HEK293 (cell line): ENCODE results near the gene CASS4.

Source experiments
- GLIS1 ChIP-seq: fragments of 450-650 bp; formaldehyde crosslinking; IDR thresholded peaks from 2 replicates; pipeline ENCODE4 v1.5.1; 2016; ENCODE audit warnings: missing biosample characterization, missing genetic modification characterization
- YY1 ChIP-seq: fragments of 450-650 bp; formaldehyde crosslinking; IDR thresholded peaks from 2 replicates; pipeline ENCODE4 v1.5.1; 2018; ENCODE audit warnings: missing biosample characterization, missing genetic modification characterization
- ZBTB48 ChIP-seq: fragments of 450-650 bp; formaldehyde crosslinking; IDR thresholded peaks from 2 replicates; pipeline ENCODE4 v1.5.1; 2016; ENCODE audit warnings: missing biosample characterization, missing genetic modification characterization
- ZFP3 ChIP-seq: fragments of 450-650 bp; formaldehyde crosslinking; IDR thresholded peaks from 2 replicates; pipeline ENCODE4 v1.5.1; 2016; ENCODE audit warnings: low read depth, missing biosample characterization, missing genetic modification characterization
- ZNF214 ChIP-seq: fragments of 450-650 bp; formaldehyde crosslinking; IDR thresholded peaks from 2 replicates; pipeline ENCODE4 v1.5.1; 2017; ENCODE audit warnings: missing biosample characterization, mild to moderate bottlenecking, missing genetic modification characterization, borderline replicate concordance
- ZNF302 ChIP-seq: fragments of 450-650 bp; formaldehyde crosslinking; IDR thresholded peaks from 2 replicates; pipeline ENCODE4 v1.5.1; 2016; ENCODE audit warnings: missing biosample characterization, missing genetic modification characterization, low read depth
- ZNF416 ChIP-seq: fragments of 450-650 bp; formaldehyde crosslinking; IDR thresholded peaks from 2 replicates; pipeline ENCODE4 v1.5.1; 2016; ENCODE audit warnings: missing biosample characterization, missing genetic modification characterization
- ZSCAN18 ChIP-seq: fragments of 450-650 bp; formaldehyde crosslinking; IDR thresholded peaks from 2 replicates; pipeline ENCODE4 v1.5.1; 2016; ENCODE audit warnings: missing biosample characterization, missing genetic modification characterization
- TF ChIP-seq, protein P1 (sequence below): fragments of 450-650 bp; formaldehyde crosslinking; IDR thresholded peaks from 2 replicates; pipeline ENCODE4 v1.5.1; 2016; ENCODE audit warnings: missing biosample characterization, missing genetic modification characterization
- TF ChIP-seq, protein P2 (sequence below): fragments of 450-650 bp; formaldehyde crosslinking; IDR thresholded peaks from 2 replicates; pipeline ENCODE4 v1.5.1; 2016; ENCODE audit warnings: missing biosample characterization, missing genetic modification characterization

DNA sequence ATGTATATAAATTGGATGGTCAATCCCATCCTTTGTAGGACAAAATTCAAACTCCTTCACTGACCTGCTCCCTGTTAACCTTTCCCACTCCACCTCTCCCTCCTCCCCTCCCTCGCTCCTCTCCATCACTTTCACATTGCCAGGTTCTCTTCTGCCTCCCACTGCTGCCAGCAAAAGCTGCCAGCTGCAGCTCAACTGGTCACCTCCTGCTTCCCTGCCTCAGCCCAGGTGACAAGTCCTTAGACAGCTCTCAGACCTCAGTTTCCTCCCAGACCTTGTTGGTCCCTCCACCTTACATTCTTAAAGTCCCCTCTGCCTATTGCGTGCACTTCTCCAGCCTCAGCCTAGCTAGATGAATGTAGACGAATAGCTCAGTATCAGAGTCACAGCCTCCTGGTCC is 33.1 kb downstream of the CASS4 start:
- TF ChIP-seq GLIS1 (tag by site-specific recombination) (no peak), YY1 (tag by site-specific recombination) (no peak), ZNF302 (tag by site-specific recombination) (no peak), ZNF416 (tag by site-specific recombination) (no peak), ZSCAN18 (tag by site-specific recombination) (no peak), ZFP3 (no peak), ZNF214 (no peak), ZBTB48 (tag by site-specific recombination) (no peak)
- TF ChIP-seq, protein P1, sequence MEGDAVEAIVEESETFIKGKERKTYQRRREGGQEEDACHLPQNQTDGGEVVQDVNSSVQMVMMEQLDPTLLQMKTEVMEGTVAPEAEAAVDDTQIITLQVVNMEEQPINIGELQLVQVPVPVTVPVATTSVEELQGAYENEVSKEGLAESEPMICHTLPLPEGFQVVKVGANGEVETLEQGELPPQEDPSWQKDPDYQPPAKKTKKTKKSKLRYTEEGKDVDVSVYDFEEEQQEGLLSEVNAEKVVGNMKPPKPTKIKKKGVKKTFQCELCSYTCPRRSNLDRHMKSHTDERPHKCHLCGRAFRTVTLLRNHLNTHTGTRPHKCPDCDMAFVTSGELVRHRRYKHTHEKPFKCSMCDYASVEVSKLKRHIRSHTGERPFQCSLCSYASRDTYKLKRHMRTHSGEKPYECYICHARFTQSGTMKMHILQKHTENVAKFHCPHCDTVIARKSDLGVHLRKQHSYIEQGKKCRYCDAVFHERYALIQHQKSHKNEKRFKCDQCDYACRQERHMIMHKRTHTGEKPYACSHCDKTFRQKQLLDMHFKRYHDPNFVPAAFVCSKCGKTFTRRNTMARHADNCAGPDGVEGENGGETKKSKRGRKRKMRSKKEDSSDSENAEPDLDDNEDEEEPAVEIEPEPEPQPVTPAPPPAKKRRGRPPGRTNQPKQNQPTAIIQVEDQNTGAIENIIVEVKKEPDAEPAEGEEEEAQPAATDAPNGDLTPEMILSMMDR (tag by site-specific recombination) = no peak
- TF ChIP-seq, protein P2, sequence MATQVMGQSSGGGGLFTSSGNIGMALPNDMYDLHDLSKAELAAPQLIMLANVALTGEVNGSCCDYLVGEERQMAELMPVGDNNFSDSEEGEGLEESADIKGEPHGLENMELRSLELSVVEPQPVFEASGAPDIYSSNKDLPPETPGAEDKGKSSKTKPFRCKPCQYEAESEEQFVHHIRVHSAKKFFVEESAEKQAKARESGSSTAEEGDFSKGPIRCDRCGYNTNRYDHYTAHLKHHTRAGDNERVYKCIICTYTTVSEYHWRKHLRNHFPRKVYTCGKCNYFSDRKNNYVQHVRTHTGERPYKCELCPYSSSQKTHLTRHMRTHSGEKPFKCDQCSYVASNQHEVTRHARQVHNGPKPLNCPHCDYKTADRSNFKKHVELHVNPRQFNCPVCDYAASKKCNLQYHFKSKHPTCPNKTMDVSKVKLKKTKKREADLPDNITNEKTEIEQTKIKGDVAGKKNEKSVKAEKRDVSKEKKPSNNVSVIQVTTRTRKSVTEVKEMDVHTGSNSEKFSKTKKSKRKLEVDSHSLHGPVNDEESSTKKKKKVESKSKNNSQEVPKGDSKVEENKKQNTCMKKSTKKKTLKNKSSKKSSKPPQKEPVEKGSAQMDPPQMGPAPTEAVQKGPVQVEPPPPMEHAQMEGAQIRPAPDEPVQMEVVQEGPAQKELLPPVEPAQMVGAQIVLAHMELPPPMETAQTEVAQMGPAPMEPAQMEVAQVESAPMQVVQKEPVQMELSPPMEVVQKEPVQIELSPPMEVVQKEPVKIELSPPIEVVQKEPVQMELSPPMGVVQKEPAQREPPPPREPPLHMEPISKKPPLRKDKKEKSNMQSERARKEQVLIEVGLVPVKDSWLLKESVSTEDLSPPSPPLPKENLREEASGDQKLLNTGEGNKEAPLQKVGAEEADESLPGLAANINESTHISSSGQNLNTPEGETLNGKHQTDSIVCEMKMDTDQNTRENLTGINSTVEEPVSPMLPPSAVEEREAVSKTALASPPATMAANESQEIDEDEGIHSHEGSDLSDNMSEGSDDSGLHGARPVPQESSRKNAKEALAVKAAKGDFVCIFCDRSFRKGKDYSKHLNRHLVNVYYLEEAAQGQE (tag by site-specific recombination) = no peak
